HepG2 (cell line): ENCODE data around the gene CCT5.

Source experiments
- ATF7 ChIP-seq, 2 experiments: fragments of 450-650 bp in 1 of 2; sonication (generic) in 1 of 2; formaldehyde crosslinking in 1 of 2; IDR thresholded peaks; 2 replicates each; pipeline versions ENCODE4 v1.4.0 to v1.6.1; 2016 to 2020; ENCODE audit warnings: antibody characterized with exemption in 1 of 2, mild to moderate bottlenecking in 1 of 2, missing genetic modification reagents in 1 of 2
- ATF7-NPFF ChIP-seq: sonication (generic); formaldehyde crosslinking; IDR thresholded peaks from 2 replicates; pipeline ENCODE4 v1.8.1; 2023; ENCODE audit warnings: mild to moderate bottlenecking, low read depth, missing genetic modification reagents, moderate library complexity
- CBX5 ChIP-seq: sonication (generic); formaldehyde crosslinking; IDR thresholded peaks from 2 replicates; pipeline ENCODE4 v1.4.0; 2020; ENCODE audit warnings: missing genetic modification reagents, borderline replicate concordance
- CC2D1A ChIP-seq: sonication (generic); formaldehyde crosslinking; IDR thresholded peaks from 2 replicates; pipeline ENCODE4 v1.8.1; 2023; ENCODE audit warnings: mild to moderate bottlenecking, missing genetic modification reagents
- CTCF ChIP-seq: sonication (generic); formaldehyde crosslinking; IDR thresholded peaks from 2 replicates; pipeline ENCODE4 v1.5.0; 2020; ENCODE audit warnings: mild to moderate bottlenecking, missing genetic modification reagents, moderate library complexity
- KDM5A ChIP-seq: fragments of 200-600 bp; sonication (generic); IDR thresholded peaks from 2 replicates; pipeline ENCODE4 v1.7.0; 2018; ENCODE audit warnings: antibody characterized with exemption, mild to moderate bottlenecking, low read length, borderline replicate concordance
- RFXANK ChIP-seq: IDR thresholded peaks from 2 replicates; pipeline ENCODE4 v1.6.1; 2016
- USF2 ChIP-seq, 2 experiments: sonication (generic) in 1 of 2; formaldehyde crosslinking in 1 of 2; IDR thresholded peaks; 2 replicates each; pipeline versions ENCODE4 v1.5.1 to v1.6.1; 2011 to 2020; ENCODE audit warnings: borderline replicate concordance in 1 of 2, low read depth in 1 of 2, low read length in 1 of 2, mild to moderate bottlenecking in 1 of 2, missing genetic modification reagents in 1 of 2, moderate library complexity in 1 of 2
- ZBTB7A ChIP-seq: sonication (generic); formaldehyde crosslinking; IDR thresholded peaks from 2 replicates; pipeline ENCODE4 v1.8.0; 2022; ENCODE audit warnings: mild to moderate bottlenecking, missing genetic modification reagents
- ZNF616 ChIP-seq: sonication (generic); formaldehyde crosslinking; IDR thresholded peaks from 2 replicates; pipeline ENCODE4 v1.5.0; 2020; ENCODE audit warnings: low read depth, mild to moderate bottlenecking, missing genetic modification reagents
- TF ChIP-seq, protein P1 (sequence below): IDR thresholded peaks from 2 replicates; pipeline ENCODE4 v1.6.1; 2016; ENCODE audit warnings: mild to moderate bottlenecking, missing biosample characterization, missing genetic modification reagents
- TF ChIP-seq, protein P2 (sequence below): sonication (generic); formaldehyde crosslinking; IDR thresholded peaks from 2 replicates; pipeline ENCODE4 v1.4.0; 2020; ENCODE audit warnings: low read depth, mild to moderate bottlenecking, missing genetic modification reagents

DNA sequence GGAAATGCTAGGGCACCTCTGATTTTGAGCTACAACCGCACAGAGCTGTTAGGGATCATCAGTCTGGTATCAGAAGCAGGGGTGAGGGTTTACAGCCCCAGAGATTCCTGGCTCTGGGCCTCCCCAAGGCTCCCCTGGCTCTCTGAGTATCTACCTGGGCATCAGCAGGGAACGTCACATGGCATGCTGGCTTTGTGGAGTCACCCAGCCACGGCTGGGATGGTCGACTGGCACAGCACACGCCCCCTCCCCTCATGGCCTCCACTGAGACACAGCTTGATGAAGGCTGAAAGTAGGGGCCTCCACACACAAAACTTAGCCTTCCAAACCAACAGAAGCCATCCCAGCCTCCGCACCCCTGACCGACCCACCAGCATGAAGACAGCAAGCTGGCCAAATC is 17.1 kb upstream of the CCT5 start:
- TF ChIP-seq, protein P1, sequence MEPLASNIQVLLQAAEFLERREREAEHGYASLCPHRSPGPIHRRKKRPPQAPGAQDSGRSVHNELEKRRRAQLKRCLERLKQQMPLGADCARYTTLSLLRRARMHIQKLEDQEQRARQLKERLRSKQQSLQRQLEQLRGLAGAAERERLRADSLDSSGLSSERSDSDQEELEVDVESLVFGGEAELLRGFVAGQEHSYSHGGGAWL (CRISPR knock-in tag): no peak
- no peak for TF ChIP-seq CC2D1A
- TF ChIP-seq, protein P2, sequence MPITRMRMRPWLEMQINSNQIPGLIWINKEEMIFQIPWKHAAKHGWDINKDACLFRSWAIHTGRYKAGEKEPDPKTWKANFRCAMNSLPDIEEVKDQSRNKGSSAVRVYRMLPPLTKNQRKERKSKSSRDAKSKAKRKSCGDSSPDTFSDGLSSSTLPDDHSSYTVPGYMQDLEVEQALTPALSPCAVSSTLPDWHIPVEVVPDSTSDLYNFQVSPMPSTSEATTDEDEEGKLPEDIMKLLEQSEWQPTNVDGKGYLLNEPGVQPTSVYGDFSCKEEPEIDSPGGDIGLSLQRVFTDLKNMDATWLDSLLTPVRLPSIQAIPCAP: no peak
- TF ChIP-seq CTCF: no peak
- TF ChIP-seq CBX5 (CRISPR knock-in tag): no peak
- TF ChIP-seq ZBTB7A: no peak
- TF ChIP-seq USF2 (IDR thresholded peaks at IDR 0.05; ENCODE audit: low read depth, low read length): no peak
- TF ChIP-seq USF2 (CRISPR knock-in tag; IDR thresholded peaks at IDR 0.05; ENCODE audit: borderline replicate concordance): no peak
- no peak for TF ChIP-seq KDM5A
- TF ChIP-seq ATF7 (IDR thresholded peaks at IDR 0.05): no peak
- TF ChIP-seq ATF7 (CRISPR knock-in tag; IDR thresholded peaks at IDR 0.05): no peak
- no peak for TF ChIP-seq RFXANK (CRISPR knock-in tag)
- no peak for TF ChIP-seq ATF7-NPFF (CRISPR knock-in tag)
- TF ChIP-seq ZNF616 (CRISPR knock-in tag): no peak
